Testis (tissue), 3 donors: ENCODE measurements around the gene SLC16A11. TPM values are rescaled to one million over a fixed set of nuclear protein-coding genes. Genes with fewer than 3 reads are reported as not detected.

ENCODE experiments used
- DNase-seq: peaks from one replicate; pipeline ENCODE4 v3.0.0-alpha.2; 2019
- H3K27ac ChIP-seq, 2 donors: fragments of 200-600 bp; sonication (generic); one replicate each; pipeline ENCODE4 v1.5.1; 2019
- H3K27me3 ChIP-seq: fragments of 200-600 bp; sonication (generic); one replicate; pipeline ENCODE4 v1.5.1; 2019
- H3K36me3 ChIP-seq: fragments of 200-600 bp; sonication (generic); one replicate; pipeline ENCODE4 v1.5.1; 2017; ENCODE audit warnings: low read depth; ENCODE audit errors: missing control alignments
- H3K4me1 ChIP-seq: fragments of 200-600 bp; sonication (generic); one replicate; pipeline ENCODE4 v1.5.1; 2019
- H3K4me3 ChIP-seq, 2 donors: fragments of 200-600 bp; sonication (generic); one replicate each; pipeline ENCODE4 v1.5.1; 2017 to 2019
- H3K9me3 ChIP-seq: fragments of 200-600 bp; sonication (generic); one replicate; pipeline ENCODE4 v1.5.1; 2017
- POLR2A ChIP-seq: fragments of 450-650 bp; IDR thresholded peaks from one replicate; pipeline ENCODE4 v1.6.1; 2017; ENCODE audit warnings: antibody characterized with exemption, mild to moderate bottlenecking, moderate library complexity
- WGBS, 2 donors: methylation state at CpG; one replicate each; pipeline ENCODE4 v1.1.5; 2018; 5-methylcytosine and 5-hydroxymethylcytosine counted together
- intact Hi-C: fragments of 100-400 bp; cut with DNase I; formaldehyde crosslinking; loops from one replicate; pipeline ENCODE4 v1.15.1; 2023; ENCODE audit warnings: low total_unique reads
- polyA plus RNA-seq: library from polyadenylated mRNA; stranded (reverse); fragments of 350-450 nt; fragmentation: Illumina TruSeq; extraction: RNeasy Lipid Tissue Mini Kit (QIAGEN cat#74804); gene quantifications from one replicate; pipeline ENCODE4 v1.2.3, GENCODE V29; 2014; ENCODE audit warnings: low read depth, low replicate concordance; ENCODE audit not compliant: insufficient read depth
- total RNA-seq, 2 donors: library from RNA; depleted of rRNA; stranded (reverse); fragments of >200 nt; gene quantifications; one replicate each; pipeline ENCODE4 v1.2.3, GENCODE V29; 2016
- TF ChIP-seq, protein P1 (sequence below), 3 experiments: fragments of 450-650 bp in 2 of 3; fragments of 200-600 bp in 1 of 3; sonication (generic) in 1 of 3; IDR thresholded peaks; one replicate each; pipeline ENCODE4 v1.5.1; 2016 to 2019; ENCODE audit warnings: antibody characterized with exemption in 3 of 3, mild to moderate bottlenecking in 2 of 3, moderate library complexity in 1 of 3

Gene SLC16A11
- total and polyA plus RNA-seq, 3 donors from 2014 or later, result 0.55 to 3.0 (median 2.0) TPM

DNA sequence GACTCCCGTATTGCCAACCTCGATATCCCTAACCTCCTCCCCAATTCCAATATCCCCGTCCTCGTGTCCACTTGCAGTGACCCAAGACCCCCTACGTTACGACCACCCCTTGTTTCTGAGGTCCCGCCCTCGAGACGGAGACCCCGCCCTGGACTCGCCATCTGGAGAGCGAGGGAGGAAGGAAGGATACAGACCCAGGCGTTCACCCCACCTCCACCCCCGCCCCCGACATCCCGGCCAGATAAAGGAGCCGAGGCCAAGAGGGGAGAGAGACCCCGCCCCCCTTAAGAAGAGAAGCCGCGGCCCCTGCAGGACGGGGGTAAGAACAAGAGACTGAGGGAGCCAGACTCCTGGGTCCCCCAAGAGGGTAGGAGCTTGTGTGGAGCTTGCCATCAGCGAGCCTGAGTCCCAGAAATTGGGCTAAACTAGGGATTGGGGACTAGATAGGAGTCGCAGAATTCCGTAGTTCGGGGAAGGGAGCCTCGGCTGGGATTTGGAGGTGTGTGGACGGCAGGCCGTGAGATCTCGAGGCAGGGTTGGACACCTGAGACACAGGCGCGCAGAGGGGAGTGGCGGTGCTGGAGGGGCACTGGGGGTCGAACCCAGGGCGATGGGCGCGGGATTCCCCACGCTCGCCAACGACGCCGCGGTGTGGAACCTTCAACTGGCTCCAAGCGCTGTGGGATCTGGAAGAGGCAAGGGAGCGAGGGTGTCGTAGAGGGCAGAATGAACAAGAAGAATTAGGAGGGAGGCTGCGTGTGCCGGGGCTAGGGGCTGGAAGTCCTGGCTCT is 20.9 kb downstream of the SLC16A11 start, which contains the start of gene BCL6B:
Gene BCL6B, plus strand, starts transcription at position 270 of the 791 bp plus-strand sequence. CDS start 622 bp downstream, outside the sequence.
- intact Hi-C loops, result no loop called here
- Histone ChIP-seq H3K27ac (peak within 1 kb of the TSS in 1 of 2 donors; percentile 33), H3K36me3 (no peaks in the 10 kb centered on the region), H3K27me3 (no peaks in the 10 kb centered on the region), H3K4me3 (peak within 1 kb of the TSS; percentile 18 to 43), H3K9me3 (no peaks in the 10 kb centered on the region), H3K4me1 (peaks cover 8% of the 10 kb centered on the region)
- DNase-seq, result no peak
- no peak for TF ChIP-seq POLR2A
- TF ChIP-seq, protein P1, sequence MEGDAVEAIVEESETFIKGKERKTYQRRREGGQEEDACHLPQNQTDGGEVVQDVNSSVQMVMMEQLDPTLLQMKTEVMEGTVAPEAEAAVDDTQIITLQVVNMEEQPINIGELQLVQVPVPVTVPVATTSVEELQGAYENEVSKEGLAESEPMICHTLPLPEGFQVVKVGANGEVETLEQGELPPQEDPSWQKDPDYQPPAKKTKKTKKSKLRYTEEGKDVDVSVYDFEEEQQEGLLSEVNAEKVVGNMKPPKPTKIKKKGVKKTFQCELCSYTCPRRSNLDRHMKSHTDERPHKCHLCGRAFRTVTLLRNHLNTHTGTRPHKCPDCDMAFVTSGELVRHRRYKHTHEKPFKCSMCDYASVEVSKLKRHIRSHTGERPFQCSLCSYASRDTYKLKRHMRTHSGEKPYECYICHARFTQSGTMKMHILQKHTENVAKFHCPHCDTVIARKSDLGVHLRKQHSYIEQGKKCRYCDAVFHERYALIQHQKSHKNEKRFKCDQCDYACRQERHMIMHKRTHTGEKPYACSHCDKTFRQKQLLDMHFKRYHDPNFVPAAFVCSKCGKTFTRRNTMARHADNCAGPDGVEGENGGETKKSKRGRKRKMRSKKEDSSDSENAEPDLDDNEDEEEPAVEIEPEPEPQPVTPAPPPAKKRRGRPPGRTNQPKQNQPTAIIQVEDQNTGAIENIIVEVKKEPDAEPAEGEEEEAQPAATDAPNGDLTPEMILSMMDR (IDR thresholded peaks at IDR 0.05), result no peak
- WGBS, 2 donors, result 6 to 8% methylated on average over 42 to 44 of the region's 47 CpGs

DNA sequence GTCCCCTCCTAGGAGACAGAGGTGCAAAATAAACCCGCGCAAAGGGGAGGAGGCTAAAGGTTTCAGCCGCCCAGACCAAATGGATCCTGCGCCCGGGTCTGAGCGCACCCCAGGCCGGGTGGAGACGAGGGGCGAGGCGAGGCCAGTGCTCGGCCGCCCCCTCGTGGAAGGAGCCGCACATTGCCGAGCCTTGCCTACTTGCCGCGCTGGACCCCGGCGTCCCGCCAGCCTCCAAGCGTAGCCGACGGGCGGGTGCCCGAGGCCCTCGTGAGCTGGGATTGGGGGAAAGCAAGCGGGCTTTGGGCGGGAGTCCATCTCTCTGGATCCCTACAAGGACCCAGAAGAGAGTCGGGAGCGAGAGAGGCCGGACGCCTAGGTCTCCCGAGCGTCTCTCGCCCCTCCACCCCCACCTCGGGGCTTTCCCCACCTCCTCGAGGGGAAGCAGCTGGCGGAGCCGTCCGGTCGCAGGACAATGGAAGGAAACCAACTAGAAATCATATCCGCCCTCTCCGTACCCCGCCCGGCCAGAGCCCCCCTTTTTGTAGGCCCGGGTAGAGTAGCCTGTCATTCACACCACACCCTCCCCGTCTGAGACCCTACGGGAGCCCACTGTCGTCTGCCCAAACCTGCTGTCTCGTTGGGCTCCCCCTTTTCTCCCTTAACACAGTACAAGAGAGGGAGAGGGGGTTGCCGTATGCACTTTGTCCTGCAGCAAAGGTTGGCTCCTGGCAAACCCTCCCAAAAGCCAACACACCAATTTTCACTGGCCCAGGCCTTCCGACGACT is 21.7 kb downstream of the SLC16A11 start:
- H3K27ac ChIP-seq, result peak overlapping the region in 1 of 2 donors; percentile 33
- WGBS, 2 donors, result 2 to 3% methylated on average over 25 to 51 of the region's 53 CpGs
- peaks cover 15% of the 10 kb centered on the region for H3K4me1 ChIP-seq
- H3K4me3 ChIP-seq, result peak overlapping the region; percentile 18 to 43
- DNase-seq, result peak; percentile 76
- intact Hi-C loops, result no loop called here
- no peaks in the 10 kb centered on the region for H3K36me3 ChIP-seq
- TF ChIP-seq, protein P1 (IDR thresholded peaks at IDR 0.05), result peak; percentile 86 to 96 (median 93)
- no peak for TF ChIP-seq POLR2A
- H3K27me3 ChIP-seq, result no peaks in the 10 kb centered on the region
- H3K9me3 ChIP-seq, result no peaks in the 10 kb centered on the region

DNA sequence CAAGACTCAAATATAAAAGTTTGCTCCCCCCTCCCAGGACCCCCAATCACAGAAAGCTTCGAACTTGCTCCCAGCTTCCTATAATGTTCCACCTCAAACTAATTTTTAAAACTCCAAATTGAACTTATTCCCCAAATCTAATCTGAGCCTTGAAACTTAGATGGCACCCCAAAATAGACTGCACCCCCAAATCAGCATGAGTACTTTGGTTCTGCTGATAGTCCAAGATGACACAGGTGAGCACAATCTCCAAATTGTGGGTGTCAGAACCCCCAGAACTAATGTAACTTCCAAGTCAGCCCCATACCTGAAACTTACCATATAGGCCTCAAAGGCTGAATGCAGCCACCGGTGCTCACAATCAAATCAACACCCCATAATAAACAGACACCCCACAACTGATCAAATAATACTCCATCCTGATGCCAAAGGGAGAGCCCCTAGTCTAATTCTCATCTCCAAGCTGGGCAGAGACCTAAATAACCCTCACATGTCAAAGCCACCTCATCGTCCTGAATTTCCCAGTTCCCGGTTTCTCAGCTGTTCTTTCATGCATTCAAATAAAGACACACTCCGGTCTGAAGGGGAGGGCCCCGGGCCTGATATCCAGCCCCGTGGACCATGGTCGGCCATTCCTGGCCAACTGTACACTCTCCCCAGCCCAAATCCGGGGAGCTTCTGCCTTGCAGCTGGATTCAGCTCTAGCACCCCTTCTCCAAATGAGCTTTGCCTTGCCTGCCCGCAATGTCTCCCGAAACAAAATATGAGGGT is 22.8 kb downstream of the SLC16A11 start:
- TF ChIP-seq POLR2A, result no peak
- TF ChIP-seq, protein P1 (IDR thresholded peaks at IDR 0.05), result no peak
- peak overlapping the region in 1 of 2 donors; percentile 95 for H3K27ac ChIP-seq
- no peaks in the 10 kb centered on the region for H3K27me3 ChIP-seq
- no peaks in the 10 kb centered on the region for H3K9me3 ChIP-seq
- no peak overlapping the region for H3K4me3 ChIP-seq
- intact Hi-C loops, result no loop called here
- DNase-seq, result no peak
- H3K36me3 ChIP-seq, result no peaks in the 10 kb centered on the region
- 51 to 63% methylated on average over 6 to 11 of the region's 11 CpGs for WGBS, 2 donors
- H3K4me1 ChIP-seq, result peaks cover 26% of the 10 kb centered on the region

DNA sequence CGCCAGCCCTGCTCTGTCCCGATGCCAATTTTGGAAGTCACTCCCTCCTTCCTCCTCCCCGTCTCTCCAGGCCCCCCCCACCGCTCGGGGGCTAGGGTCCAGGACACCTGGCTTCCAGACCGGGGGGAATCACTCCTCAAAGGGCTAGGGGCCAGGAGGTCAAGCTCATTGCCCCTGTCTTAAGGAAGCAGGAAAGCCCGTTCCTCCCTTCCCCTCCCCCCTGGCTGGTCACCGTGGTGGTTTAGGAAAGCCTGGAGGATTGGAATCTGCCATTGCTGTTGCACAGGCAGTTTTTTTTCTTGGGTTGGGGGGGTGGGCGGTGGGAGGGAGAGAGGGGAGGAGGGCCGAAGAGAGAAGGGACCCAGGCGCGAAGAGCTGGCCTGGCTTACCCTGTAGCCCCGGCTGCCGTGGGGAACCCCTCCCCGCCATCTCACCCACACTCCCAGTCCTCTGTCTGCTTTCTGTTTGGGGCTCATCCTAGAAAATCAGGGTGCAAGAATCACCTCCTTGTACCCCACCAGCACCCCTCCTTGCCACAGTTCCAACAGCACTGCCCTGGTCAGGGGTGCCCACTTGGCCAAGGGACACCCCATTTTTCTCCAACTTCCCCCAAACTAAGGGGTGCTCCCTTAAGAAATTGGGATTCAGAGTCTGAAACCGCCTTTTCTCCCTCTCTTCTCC is 23.9 kb downstream of the SLC16A11 start:
- Histone ChIP-seq H3K36me3 (no peaks in the 10 kb centered on the region), H3K27me3 (no peaks in the 10 kb centered on the region), H3K4me1 (peaks cover 34% of the 10 kb centered on the region), H3K9me3 (no peaks in the 10 kb centered on the region), H3K4me3 (peak overlapping the region; percentile 41 to 74), H3K27ac (peak overlapping the region; percentile 93 to 95)
- WGBS, 2 donors, result 5 to 9% methylated on average over 15 to 16 of the region's 16 CpGs
- TF ChIP-seq, protein P1 (IDR thresholded peaks at IDR 0.05), result no peak
- TF ChIP-seq POLR2A, result no peak
- intact Hi-C loops, result no loop called here
- DNase-seq, result peak; percentile 62
